PC-3 (cell line): ENCODE data around the gene VWA7. TPM values are rescaled to one million over a fixed set of nuclear protein-coding genes. Genes with fewer than 3 reads are reported as not detected.
"Not testable (repeated sequence)": the region's sequence is repeated elsewhere in the genome, so short reads cannot be mapped to it uniquely, and the experiment has no call there.

Experiments
- ATAC-seq: fragments of 200-7000 bp; cut with Tn5 transposase; 2 replicates; pipeline ENCODE4 v1.9.1; 2020; ENCODE audit warnings: mild to moderate bottlenecking, moderate library complexity
- BruUV-seq: library from RNA; stranded (reverse); fragments of 400-500 nt; replicated peaks from 2 replicates; lab custom pipeline; 2021; lab: Mats Ljungman, UMichigan
- CTCF ChIA-PET: fragments of 300-600 bp; sonication (Branson Sonifier 250); formaldehyde crosslinking; loops from one replicate; lab custom pipeline; 2022; ENCODE audit warnings: antibody characterized with exemption; lab: Charles Lee
- POLR2A ChIA-PET: fragments of 300-600 bp; sonication (Branson Sonifier 250); formaldehyde crosslinking; loops from one replicate; lab custom pipeline; 2022; ENCODE audit warnings: antibody characterized with exemption; ENCODE audit not compliant: unreplicated experiment; lab: Charles Lee
- DNase-seq: peaks from one replicate; pipeline ENCODE4 v3.0.0-alpha.2; 2015
- H2AFZ ChIP-seq: fragments of 300-600 bp; sonication (generic); 2 replicates; pipeline ENCODE4 v1.6.0; 2016; ENCODE audit warnings: antibody characterized with exemption, low read length
- H3F3A ChIP-seq: fragments of 300-600 bp; sonication (generic); one replicate; pipeline ENCODE4 v1.6.0; 2017; ENCODE audit warnings: antibody characterized with exemption, low read length, control low read depth, mild to moderate bottlenecking; ENCODE audit not compliant: unreplicated experiment
- H3K27ac ChIP-seq: fragments of 300-600 bp; sonication (generic); 2 replicates; pipeline ENCODE4 v1.5.1; 2016; ENCODE audit warnings: mild to moderate bottlenecking, low read length
- H3K27me3 ChIP-seq: fragments of 300-600 bp; sonication (generic); 2 replicates; pipeline ENCODE4 v1.6.1; 2016; ENCODE audit warnings: low read length, mixed read lengths
- H3K36me3 ChIP-seq: fragments of 300-600 bp; sonication (generic); 2 replicates; pipeline ENCODE4 v1.6.1; 2016; ENCODE audit warnings: low read depth, mixed run types, low read length, mixed read lengths
- H3K4me1 ChIP-seq: fragments of 300-600 bp; sonication (generic); 2 replicates; pipeline ENCODE4 v1.5.1; 2016; ENCODE audit warnings: low read length; ENCODE audit not compliant: insufficient read depth
- H3K4me2 ChIP-seq: fragments of 300-600 bp; sonication (generic); 2 replicates; pipeline ENCODE4 v1.6.0; 2016; ENCODE audit warnings: low read length
- H3K4me3 ChIP-seq: fragments of 300-600 bp; sonication (generic); 2 replicates; pipeline ENCODE4 v1.5.1; 2016; ENCODE audit warnings: mild to moderate bottlenecking, low read length, mixed read lengths
- H3K79me2 ChIP-seq: fragments of 300-600 bp; sonication (generic); 2 replicates; pipeline ENCODE4 v1.6.1; 2017; ENCODE audit warnings: low read length, mixed read lengths
- H3K9ac ChIP-seq: fragments of 300-600 bp; sonication (generic); 2 replicates; pipeline ENCODE4 v1.6.0; 2016; ENCODE audit warnings: mild to moderate bottlenecking, low read length
- H3K9me2 ChIP-seq: fragments of 300-600 bp; sonication (generic); replicated peaks from 2 replicates; pipeline ENCODE4 v1.6.1; 2016; ENCODE audit warnings: mixed run types, low read length, mixed read lengths
- H3K9me3 ChIP-seq: fragments of 300-600 bp; sonication (generic); 2 replicates; pipeline ENCODE4 v1.6.1; 2016; ENCODE audit warnings: low read length, mixed read lengths
- H4K20me1 ChIP-seq: fragments of 300-600 bp; sonication (generic); 2 replicates; pipeline ENCODE4 v1.6.1; 2016; ENCODE audit warnings: low read length, mixed read lengths
- CTCF ChIP-seq: fragments of 300-600 bp; sonication (generic); conservative IDR thresholded peaks from 2 replicates; pipeline ENCODE4 v1.5.1; 2017; ENCODE audit warnings: antibody characterized with exemption, low read depth, mild to moderate bottlenecking, low read length
- EZH2 ChIP-seq: fragments of 300-600 bp; sonication (generic); IDR thresholded peaks from one replicate; pipeline ENCODE4 v1.6.1; 2017; ENCODE audit warnings: antibody characterized with exemption, mild to moderate bottlenecking, low read length; ENCODE audit not compliant: unreplicated experiment
- EZH2phosphoT487 ChIP-seq: fragments of 300-600 bp; sonication (generic); IDR thresholded peaks from 2 replicates; pipeline ENCODE4 v1.6.1; 2018; ENCODE audit warnings: mild to moderate bottlenecking, antibody characterized with exemption, low read length, borderline replicate concordance
- intact Hi-C: fragments of 100-400 bp; cut with micrococcal nuclease; formaldehyde crosslinking; loops from 2 replicates; pipeline ENCODE4 v1.9.0; 2023
- total RNA-seq: library from RNA; depleted of rRNA; stranded (reverse); fragments of >200 nt; gene quantifications from 2 replicates; pipeline ENCODE4 v1.2.3, GENCODE V29; 2014

The VWA7 gene
- total RNA-seq, 1 experiment from 2014 or later, result 1.9 TPM

GRCh38 chr6:31825553-31825952, 48.4 kb upstream of the VWA7 start:
- ATAC-seq, result no peak
- peaks cover 14% of the 10 kb centered on the region for H4K20me1 ChIP-seq
- H2AFZ ChIP-seq, result no peak overlapping the region
- peaks cover 62% of the 10 kb centered on the region for H3K79me2 ChIP-seq
- TF ChIP-seq CTCF (no peak), EZH2phosphoT487 (no peak), EZH2 (no peak)
- CTCF ChIA-PET, result interaction anchor here (0.8 kb wide), 1 partner anchor 10 kb away, joined by 5 read pairs; the partner anchor contains the start of gene HSPA1A
- no peaks in the 10 kb centered on the region for H3K9me3 ChIP-seq
- H3F3A ChIP-seq, result peaks cover 12% of the 10 kb centered on the region
- peak overlapping the region; percentile 82 for H3K27ac ChIP-seq
- POLR2A ChIA-PET, result interaction anchor here (0.8 to 2.5 kb wide), 2 partner anchors 10 to 11 kb away, joined by 5 to 54 read pairs; partner anchors contain the start of genes HSPA1A and HSPA1L
- no TSS peak for BruUV-seq
- H3K4me2 ChIP-seq, result peak overlapping the region; percentile 89
- H3K9ac ChIP-seq, result peak overlapping the region; percentile 5; the same call in 1 of the 2 replicates
- no peak for DNase-seq
- H3K4me1 ChIP-seq, result peaks cover 49% of the 10 kb centered on the region
- H3K36me3 ChIP-seq, result no peaks in the 10 kb centered on the region
- no peaks in the 10 kb centered on the region for H3K9me2 ChIP-seq
- intact Hi-C loops, result no loop called here
- no peaks in the 10 kb centered on the region for H3K27me3 ChIP-seq
- peak overlapping the region; percentile 58 for H3K4me3 ChIP-seq

DNA sequence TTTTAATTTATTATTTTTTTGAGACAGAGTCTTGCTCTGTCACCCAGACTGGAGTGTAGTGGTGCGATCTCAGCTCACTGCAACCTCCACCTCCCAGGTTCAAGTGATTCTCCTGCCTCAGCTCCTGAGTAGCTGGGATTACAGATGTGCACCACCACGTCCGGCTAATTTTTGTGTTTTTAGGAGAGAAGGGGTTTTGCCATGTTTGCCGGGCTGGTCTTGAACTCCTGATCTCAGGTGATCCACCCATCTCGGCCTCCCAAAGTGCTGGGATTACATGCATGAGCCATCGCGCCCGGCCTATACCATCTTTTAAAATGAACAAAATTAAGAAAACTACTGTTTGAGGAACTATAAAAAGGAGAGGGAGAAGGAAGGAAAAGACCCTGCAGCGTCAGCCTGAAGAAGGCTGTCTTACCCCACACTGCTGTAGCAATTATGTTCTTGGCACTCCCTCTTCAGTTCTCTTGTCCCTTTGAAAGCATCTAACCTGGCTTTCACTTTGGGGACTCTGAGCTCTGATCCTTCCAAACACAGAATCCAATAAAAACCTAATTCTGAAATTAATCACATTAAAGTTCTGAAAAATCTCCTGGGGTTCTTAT, 46.6 kb upstream of the VWA7 start:
- H2AFZ ChIP-seq, POLR2A ChIA-PET, DNase-seq, H3K9ac ChIP-seq, H3K27me3 ChIP-seq, BruUV-seq, intact Hi-C loops, ATAC-seq, CTCF ChIA-PET, H3K9me2 ChIP-seq, H3K27ac ChIP-seq, H3K4me3 ChIP-seq, H3K36me3 ChIP-seq, H3K9me3 ChIP-seq: not testable (repeated sequence)
- peak overlapping the region; percentile 91; the same call in 1 of the 2 replicates for H3K4me2 ChIP-seq
- peaks cover 15% of the 10 kb centered on the region; the same call in 1 of the 2 replicates for H4K20me1 ChIP-seq
- peaks cover 67% of the 10 kb centered on the region for H3K79me2 ChIP-seq
- H3F3A ChIP-seq, result peaks cover 13% of the 10 kb centered on the region
- peaks cover 62% of the 10 kb centered on the region for H3K4me1 ChIP-seq

- intact Hi-C loops, result no loop called here
- DNase-seq, result peak; percentile 92
These were observed 45.1 kb upstream of the VWA7 start for GRCh38 chr6:31822036-31822821.

More at GRCh38 chr6:31822036-31822821, 45.1 kb upstream of the VWA7 start:
- no peaks in the 10 kb centered on the region for H3K9me3 ChIP-seq
- H3K27me3 ChIP-seq, result no peaks in the 10 kb centered on the region
- peak overlapping the region; percentile 73 for H3K4me3 ChIP-seq
- BruUV-seq, result TSS peak; percentile 38
- ChIA-PET POLR2A (no interaction called here), CTCF (no interaction called here)
- no peaks in the 10 kb centered on the region for H3K9me2 ChIP-seq
- peaks cover 29% of the 10 kb centered on the region for H4K20me1 ChIP-seq
- H3K9ac ChIP-seq, result peak overlapping the region; percentile 81
- H3K79me2 ChIP-seq, result peaks cover 78% of the 10 kb centered on the region
- TF ChIP-seq CTCF (no peak), EZH2 (no peak), EZH2phosphoT487 (no peak)
- no peaks in the 10 kb centered on the region for H3K36me3 ChIP-seq
- peak overlapping the region; percentile 78 for H2AFZ ChIP-seq
- peak; percentile 37 for ATAC-seq
- peaks cover 13% of the 10 kb centered on the region for H3F3A ChIP-seq
- peak overlapping the region; percentile 91 for H3K4me2 ChIP-seq
- H3K27ac ChIP-seq, result peak overlapping the region; percentile 91
- peaks cover 66% of the 10 kb centered on the region for H3K4me1 ChIP-seq
